IPS-18c (cell line): ENCODE measurements around the gene PHLDA2.
A peak's percentile ranks its signal among the peaks of the same experiment; 100 is the strongest.

Experiments used
- H3K4me3 ChIP-seq: 2 replicates; pipeline ENCODE4 v1.7.0; 2013; ENCODE audit warnings: low read depth, mild to moderate bottlenecking, low read length, moderate library complexity; ENCODE audit not compliant: insufficient read depth
- H3K9me3 ChIP-seq: one replicate; pipeline ENCODE4 v1.6.1; 2013; ENCODE audit warnings: mild to moderate bottlenecking, low read length, moderate library complexity; ENCODE audit not compliant: control insufficient read depth, insufficient read depth

The PHLDA2 gene, protein sequence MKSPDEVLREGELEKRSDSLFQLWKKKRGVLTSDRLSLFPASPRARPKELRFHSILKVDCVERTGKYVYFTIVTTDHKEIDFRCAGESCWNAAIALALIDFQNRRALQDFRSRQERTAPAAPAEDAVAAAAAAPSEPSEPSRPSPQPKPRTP

DNA sequence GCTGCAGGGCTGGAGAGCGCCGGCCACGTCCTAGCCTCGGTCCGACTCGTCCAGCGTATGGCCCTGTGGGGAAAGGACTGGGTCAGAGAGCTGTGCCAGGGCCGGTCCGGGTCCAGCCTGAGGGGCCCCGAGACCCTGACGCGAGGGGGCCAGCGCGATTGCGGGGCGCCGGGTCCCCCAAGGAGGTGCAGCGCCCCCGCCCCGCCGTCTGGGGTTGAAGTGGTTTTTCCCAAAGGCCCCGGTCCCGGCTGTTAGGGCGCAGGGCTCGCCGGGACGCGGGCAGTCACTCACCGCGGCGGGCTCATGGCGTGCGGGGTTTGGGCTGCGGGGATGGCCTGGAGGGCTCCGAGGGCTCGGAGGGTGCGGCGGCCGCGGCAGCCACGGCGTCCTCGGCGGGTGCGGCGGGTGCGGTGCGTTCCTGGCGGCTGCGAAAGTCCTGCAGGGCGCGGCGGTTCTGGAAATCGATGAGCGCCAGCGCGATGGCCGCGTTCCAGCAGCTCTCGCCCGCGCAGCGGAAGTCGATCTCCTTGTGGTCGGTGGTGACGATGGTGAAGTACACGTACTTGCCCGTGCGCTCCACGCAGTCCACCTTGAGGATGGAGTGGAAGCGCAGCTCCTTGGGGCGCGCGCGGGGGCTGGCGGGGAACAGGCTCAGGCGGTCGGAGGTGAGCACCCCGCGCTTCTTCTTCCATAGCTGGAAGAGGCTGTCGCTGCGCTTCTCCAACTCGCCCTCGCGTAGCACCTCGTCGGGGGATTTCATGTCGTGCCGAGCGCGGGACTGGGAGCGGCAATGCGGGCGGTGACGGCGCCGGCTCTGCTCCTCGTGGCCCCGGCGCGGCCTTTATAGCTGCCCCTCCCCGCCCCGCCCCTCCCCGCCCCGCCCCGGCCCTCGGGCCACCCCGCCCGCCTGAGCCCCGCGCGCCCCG lies at the start of gene PHLDA2:
TSS of gene PHLDA2 (minus strand) at position 816 of the 926 bp plus-strand sequence. CDS start at position 760, 56 bp downstream.
- Histone ChIP-seq H3K4me3 (peak within 1 kb of the TSS; percentile 47), H3K9me3 (no peaks in the 10 kb centered on the region)

GRCh38 chr11:2977113-2977512 lies 47.9 kb upstream of the PHLDA2 start:
- Histone ChIP-seq H3K4me3 (no peak overlapping the region), H3K9me3 (no peaks in the 10 kb centered on the region)

DNA sequence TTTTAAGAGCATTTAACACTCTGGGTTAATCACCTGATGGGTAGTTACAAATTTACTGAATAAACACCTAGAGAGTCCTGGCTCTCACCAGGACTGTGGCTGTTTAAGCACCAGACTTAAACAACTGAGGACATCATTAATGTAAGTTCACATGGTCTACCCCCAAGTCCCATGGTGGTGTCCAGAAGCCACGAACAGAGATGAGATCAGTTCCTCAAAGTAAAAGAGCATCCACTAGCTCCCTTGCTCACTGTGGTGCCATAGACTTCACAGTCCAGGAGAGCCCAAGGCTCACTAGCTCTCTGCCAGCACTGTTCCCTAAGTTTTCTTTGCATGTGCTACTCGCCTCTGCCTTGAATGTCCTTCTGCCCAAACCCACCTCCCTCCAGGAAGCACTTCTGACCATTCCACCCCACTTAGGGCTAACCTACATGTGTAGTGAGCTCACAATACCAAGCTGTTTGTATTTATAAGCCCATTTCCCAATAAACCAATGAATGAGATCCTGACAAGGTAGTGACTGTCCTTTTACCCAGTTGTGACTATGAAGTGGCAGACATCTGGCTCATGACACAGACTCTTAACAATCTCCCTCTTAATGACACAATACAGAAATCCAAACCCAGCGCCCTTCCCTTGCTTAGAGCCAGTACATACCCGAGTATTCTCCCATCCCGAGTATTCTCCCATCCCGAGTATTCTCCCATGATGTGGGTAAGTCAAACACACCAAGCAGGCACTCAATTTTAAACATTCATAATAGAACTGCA lies 47.3 kb upstream of the PHLDA2 start:
- H3K4me3 ChIP-seq: no peak overlapping the region
- H3K9me3 ChIP-seq: no peaks in the 10 kb centered on the region

- Histone ChIP-seq H3K9me3 (no peaks in the 10 kb centered on the region), H3K4me3 (no peak overlapping the region)
Measured at GRCh38 chr11:2975594-2975993, 46.4 kb upstream of the PHLDA2 start.

DNA sequence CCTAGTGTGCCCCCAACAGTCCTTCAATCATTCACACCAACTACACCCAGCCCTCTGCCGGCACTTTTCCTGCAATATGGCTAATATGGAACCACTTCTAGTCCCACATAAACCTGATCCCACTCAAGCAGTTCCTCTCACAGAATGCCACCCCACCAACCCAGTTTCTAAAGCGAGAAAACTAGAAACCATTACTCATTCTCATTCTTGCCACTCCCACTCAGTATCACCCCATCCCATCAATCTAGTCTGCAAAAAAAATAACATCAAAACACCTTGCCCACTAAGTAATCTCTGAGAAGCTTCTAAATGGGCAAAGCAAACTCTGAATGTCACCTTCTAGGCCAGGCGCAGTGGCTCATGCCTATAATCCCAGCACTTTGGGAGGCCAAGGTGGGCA lies 45.1 kb upstream of the PHLDA2 start:
- Histone ChIP-seq H3K9me3 (no peaks in the 10 kb centered on the region), H3K4me3 (no peak overlapping the region)

DNA sequence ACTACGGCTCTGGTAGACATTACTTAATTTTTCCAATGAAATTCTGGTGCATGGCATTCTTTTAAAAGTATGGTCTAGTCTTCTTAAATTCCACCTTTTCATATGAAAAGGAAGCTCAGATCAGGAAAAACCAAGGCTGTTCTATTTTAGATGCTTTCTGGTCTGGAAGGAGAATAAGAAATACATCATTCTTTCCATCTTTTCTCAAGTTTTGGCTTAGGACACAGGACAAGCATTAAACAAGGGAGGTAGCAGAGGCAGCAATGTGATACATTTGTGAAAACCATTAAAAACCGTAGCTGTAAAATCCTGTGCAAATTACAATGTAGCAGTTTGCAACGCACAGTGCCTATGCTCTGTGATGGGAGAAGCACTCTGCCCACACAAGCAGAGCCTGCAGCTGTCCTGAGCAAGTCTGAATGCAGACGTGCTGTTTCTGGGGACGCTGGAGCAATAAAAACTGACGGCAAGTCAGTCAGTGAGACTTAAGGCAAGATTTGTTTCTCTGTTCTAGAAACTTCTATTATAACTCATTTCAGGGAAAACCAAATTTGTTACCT lies 39.2 kb upstream of the PHLDA2 start:
- no peak overlapping the region for H3K4me3 ChIP-seq
- no peaks in the 10 kb centered on the region for H3K9me3 ChIP-seq

DNA sequence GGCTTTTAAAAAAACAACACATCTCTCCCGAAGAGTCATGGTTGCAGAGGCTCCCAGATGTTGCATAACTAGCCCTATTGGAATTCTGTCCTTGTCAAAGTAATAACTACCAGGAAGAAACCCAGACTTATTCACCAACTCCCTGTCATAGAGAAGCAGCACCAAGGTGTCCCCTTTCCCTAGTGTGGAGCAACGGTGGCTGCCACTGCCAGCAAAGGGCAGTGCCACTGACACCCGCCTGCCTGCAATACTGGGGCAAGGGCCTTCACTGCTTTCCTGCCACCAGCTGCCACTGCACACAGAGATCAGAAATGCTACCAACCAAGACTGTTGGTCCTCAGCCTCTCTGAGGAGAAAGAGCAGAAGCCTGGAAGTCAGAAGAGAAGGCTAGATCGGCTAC lies 35.6 kb upstream of the PHLDA2 start:
- H3K9me3 ChIP-seq: no peaks in the 10 kb centered on the region
- no peak overlapping the region for H3K4me3 ChIP-seq

DNA sequence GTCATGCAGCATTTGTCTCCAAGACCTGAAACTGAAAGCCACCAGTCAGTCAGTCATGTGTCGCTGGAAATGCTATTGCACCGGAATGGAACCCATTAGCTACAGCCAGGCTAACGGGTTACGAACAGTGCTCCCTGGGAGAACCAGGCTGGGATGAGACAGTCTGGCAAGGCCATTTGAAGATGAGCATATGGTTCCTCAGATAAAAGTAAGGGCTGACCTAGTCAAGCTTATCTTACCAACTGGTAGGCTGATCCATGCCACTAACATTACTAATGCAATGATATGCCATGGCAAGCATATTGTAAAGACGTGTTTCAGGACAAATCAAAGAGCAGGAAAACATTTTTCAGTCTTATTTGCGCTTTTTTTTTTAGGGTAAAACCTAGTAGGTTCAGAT lies 34.5 kb upstream of the PHLDA2 start:
- Histone ChIP-seq H3K4me3 (no peak overlapping the region), H3K9me3 (no peaks in the 10 kb centered on the region)

DNA sequence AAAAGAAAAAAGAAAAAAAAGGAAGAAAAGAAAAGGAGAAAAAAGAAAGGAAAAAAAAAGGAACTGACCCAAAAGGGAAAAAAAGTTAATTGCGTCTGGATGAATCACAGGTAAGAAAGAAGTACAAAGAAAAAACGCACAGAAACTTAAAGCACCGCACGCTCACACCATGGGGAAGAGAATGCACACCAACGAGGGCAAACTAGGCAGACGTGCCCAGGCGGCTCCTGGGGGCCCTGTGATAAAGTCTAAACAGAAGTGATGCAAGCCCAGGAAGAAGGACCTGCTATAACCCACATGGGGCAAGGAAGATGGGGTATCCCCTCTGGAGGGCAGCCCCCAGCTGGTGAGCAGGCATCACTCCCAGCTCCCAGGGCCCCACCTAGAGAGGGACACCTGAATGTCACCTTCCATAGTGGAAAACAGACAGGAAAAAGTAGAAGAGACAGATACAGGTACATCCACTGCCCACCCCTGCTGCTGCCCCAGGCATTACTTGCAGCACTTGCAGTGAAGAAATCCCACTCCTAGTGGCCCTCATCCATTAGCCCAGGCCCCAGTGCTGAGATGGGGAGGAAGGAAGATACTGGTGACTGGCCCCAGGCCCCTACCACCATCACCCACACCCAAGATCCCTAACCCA lies 34.0 kb upstream of the PHLDA2 start:
- Histone ChIP-seq H3K4me3 (no peak overlapping the region), H3K9me3 (no peaks in the 10 kb centered on the region)

DNA sequence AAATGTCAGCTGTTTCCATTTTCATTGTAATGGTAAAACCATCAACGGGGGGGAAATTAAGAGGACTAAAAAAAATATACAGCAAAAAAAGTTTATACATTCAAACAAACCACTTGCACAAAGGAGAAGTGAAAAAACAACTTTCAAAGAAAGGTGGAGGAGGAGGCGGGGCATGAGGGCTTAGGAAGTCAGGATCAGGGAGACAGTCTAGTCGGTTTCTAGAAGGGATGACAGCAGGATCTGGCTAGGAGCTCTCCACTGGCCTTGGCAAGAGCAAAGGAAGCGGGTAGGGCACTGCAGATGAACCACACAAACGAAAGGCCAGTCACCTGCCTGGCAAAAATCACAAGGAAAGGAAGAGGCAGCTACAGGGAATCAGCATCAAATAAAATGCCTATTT lies 31.9 kb upstream of the PHLDA2 start:
- H3K9me3 ChIP-seq: no peaks in the 10 kb centered on the region
- no peak overlapping the region for H3K4me3 ChIP-seq

DNA sequence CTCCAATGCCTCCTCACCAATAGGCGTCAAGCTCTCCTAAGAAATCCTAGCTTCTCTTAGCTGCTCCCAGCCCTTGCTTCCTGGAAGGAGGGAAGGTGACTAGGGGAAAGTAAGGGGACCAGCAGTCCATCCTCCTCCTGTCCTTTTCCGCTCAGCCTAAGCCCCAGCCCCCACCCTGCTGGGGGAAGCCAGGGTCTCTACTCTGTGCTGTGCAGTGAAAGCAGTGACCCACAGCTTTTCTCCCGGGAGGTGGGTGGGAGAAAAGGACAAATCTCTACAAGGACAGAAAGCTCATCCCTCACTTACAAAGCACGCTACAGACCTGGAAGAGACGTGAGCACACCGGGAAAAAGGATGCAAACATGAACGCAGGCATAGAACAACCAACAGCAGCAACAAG lies 30.9 kb upstream of the PHLDA2 start:
- no peaks in the 10 kb centered on the region for H3K9me3 ChIP-seq
- H3K4me3 ChIP-seq: no peak overlapping the region

DNA sequence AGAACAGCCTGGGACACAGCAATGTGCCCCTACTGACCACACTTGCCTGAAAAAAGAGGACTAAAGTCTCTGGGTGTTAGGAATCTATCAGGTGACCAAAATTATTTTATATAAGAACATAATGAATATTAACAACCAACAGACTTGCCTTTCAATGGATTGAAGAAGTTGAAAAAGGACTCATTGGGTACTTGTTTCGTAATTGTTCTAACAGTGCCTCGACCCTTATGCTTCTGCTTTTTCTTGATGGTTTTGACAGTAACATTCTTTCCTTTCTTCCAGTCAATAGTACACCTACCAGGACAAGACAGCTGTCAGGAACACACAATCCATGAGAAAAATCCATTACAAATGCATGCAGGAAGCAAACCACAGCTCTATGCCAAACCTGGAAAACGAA lies 29.0 kb upstream of the PHLDA2 start:
- Histone ChIP-seq H3K9me3 (no peaks in the 10 kb centered on the region), H3K4me3 (no peak overlapping the region)

DNA sequence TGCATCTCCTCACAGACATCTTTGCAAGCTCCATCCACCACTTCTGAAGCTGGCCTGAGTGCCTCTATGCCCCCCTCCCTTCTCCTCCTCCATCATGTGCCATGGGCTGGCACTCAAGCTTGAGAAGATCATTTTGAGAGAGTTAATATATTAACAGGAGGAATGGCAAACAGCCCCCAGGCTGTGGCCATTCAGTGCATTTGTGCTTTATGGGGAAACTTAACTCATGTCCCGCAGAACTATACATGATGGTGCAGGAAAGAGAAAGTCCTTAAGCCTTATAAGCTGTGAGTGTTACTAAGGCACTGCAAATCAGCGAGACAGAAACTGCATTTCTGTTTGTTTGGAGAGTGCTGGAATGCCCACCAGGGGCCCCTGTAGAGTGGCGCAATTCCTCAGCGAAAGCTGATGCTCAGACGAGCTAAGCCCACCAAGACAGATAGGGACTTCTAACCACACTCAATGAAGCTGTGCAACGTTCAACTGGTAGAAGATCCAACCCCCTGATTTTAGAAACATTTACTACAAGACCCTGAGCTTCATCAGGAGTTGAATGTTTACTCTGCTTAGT lies 26.8 kb upstream of the PHLDA2 start:
- Histone ChIP-seq H3K4me3 (no peak overlapping the region), H3K9me3 (no peaks in the 10 kb centered on the region)

DNA sequence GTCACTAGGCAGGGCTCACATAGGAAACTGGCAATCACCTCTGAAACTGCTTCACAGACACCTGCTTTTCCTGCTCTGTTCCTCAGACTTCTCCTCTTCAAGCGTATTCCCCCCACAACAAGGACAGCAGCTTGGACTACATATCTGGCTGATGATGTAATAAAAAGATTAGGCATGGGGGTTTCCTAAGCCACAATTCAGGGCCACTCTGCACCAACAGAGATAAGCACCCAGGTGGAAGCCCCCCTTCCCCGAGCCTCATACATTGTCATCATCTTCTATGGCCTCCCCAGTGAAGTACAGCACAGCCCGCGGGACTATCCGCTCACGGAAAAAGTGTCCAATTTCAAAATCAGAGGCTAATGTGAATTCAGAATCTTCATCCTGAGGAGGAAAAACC lies 25.0 kb upstream of the PHLDA2 start:
- H3K9me3 ChIP-seq: no peaks in the 10 kb centered on the region
- no peak overlapping the region for H3K4me3 ChIP-seq

DNA sequence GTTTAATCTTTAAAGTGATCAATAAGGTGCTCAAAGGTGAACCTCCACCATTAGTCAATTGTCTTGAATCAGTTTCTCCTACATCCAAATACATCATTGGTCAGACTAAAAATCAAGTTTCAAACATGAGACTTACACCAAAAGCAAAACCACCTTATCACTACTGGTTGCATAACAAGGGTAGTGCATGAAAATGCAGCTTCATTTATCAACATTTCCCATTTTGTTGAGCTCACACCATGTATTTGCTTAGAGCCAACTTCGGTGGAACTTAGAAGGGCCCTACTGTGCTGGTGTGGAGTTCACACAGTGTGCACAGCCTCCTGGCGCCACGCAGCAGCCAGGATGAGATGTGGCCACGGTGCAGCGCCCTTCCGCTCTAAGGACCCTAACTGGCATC lies 23.1 kb upstream of the PHLDA2 start:
- Histone ChIP-seq H3K4me3 (no peak overlapping the region), H3K9me3 (no peaks in the 10 kb centered on the region)

DNA sequence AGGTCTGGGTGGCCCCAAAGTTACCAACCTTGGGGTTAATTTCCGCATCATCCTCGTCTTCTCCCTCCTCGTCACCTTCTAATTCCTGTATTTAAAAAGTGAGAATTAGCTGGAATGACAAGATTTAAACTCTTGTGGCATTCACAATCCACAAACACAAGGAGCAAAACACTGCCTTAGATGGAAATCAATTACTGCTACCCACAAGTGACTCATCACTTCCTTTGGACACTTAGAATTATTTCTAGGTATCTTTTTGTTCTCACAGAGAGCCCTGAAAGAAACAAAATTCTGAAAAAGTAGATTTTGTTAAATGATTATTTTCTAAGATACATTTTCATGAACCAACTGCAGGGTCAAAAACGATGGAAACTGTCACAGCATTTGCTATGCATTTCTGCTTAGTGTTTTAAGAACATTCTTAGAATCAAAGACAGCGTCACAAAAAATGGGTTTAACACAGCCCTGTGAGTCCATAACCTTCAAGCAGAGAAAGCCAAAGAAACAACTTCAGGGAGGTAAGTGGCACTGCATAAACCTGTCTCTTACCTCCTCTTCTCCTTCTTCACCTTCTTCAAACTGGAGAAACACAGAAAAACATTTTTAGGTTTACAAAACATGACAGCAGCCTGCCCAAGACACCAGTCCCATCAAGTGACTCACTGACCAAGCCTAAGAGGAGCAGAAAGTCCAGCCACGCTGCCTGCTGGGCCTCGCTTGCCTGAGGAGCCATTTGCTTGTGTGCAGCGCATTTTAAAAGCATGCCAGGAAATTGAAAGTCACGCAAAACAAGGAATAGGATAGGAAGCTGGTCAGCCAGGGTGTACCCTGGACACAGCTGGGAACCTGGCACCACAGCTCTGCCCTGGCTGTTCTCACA lies 22.3 kb upstream of the PHLDA2 start:
- no peak overlapping the region for H3K4me3 ChIP-seq
- no peaks in the 10 kb centered on the region for H3K9me3 ChIP-seq
